HG03175 (cell line): ENCODE results near the gene WFS1.

ENCODE experiments used
- ATAC-seq: cut with Tn5 transposase; IDR thresholded peaks from one replicate; pipeline ENCODE4 v1.9.1; 2021; ENCODE audit warnings: mild to moderate bottlenecking, moderate library complexity; ENCODE audit not compliant: unreplicated experiment

WFS1 gene

DNA sequence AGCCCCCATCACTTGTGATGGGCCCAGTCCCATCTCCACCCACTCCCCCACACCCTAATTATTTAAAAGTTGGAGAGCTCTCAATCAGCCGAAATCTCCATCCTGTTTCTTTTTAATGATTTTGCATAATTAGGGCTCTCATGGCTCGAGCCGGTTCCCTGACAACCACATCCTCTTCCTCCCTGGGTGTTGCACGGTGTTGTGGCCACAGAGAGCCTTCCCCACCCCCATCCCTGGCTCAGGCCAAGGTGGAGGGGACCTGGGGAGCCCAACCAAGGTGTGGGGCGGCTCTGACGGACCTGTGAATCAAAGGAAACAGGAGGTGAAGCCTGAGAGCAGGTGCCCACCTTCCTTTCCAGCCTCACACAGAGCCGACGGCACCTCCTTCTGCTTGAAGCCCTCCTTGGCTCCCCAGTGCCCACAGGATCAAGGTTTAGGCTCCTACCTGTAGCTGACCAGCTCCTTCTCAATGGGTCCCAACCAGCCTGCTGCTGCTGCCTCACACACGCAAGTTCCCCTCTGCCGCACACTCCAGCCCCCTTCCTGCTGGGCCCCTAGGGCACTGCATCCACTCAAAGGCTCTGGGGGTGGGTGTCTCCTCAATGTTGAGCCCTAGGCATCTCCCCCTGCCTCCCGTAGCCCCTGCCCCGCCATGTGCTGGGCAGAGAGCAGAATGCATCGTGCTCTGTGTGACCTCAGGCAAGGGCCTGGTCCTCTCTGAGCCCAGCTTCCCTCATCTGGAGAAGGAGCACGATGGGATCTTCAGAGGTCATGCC, 68.7 kb downstream of the WFS1 start:
- peak; percentile 55 for ATAC-seq

DNA sequence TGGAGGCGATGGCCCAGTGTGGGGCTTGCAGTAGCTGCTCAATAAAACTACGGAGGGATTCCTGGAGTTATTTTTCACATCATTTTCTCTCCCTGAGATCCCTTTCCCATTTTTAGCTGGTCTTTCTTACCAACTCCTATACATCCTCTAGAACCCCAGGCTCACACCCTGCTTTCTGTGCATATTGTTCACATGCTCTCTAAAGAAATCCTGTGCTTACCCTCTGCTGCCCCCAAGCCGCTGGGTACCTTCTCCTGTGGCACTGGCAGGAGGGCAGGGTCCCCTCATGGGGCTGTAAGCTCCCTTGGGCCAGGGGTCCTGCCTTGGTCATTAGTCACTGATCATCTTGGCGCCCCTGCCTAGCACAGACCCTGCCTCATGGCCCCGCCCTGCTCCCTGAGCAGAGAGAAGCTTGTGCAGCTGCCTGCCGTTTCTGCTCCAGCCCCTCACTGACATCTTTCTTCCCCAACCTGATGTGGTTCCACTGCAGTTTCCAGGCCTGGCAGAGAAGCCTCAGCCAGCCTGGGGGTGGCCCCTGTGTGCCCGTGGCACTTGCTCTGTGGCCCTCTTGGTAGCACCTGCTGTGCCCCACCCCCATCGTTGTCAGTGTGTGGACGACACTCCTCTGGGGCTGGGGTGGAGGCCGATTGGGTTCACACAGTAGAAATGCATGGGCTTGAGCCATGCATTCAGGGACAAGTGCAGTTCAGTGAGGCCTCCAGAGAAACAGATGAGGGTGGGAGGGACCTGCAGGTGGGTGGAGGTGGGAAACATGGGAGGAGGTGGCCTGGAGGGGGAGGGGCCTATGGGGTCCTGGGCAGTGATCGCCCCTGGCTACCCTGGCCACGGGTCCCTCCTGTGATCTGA, 69.5 kb downstream of the WFS1 start:
- no peak for ATAC-seq

DNA sequence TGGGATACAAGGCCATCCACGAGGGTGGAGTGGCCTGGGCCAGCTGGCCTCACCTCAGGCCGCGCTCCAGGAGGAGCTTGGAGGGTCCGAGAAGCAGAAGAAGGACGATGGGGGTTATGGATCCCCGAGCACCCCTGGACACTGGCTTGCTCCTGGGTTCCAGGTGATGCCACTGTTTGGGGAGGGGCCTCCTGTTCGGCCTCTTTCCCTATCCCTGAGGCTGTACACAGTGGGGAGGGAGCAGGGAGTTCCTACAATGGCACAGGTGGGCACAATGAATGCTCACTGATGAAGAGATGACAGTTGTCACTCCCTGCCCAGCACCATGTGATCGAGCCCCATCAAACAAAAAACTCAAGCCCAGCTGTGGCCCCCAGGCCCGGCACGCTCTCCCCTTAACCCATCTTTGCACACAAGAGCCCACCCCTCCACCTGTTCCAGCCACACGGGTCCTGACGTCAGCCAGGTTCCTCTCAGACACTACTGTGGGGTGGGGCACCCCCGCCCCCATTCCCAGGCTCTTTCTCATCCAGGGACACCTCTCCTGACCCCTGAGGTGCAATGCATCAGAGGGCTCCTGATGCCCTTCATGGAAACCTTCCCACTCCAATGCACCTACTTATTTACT, 70.3 kb downstream of the WFS1 start:
- ATAC-seq: no peak

DNA sequence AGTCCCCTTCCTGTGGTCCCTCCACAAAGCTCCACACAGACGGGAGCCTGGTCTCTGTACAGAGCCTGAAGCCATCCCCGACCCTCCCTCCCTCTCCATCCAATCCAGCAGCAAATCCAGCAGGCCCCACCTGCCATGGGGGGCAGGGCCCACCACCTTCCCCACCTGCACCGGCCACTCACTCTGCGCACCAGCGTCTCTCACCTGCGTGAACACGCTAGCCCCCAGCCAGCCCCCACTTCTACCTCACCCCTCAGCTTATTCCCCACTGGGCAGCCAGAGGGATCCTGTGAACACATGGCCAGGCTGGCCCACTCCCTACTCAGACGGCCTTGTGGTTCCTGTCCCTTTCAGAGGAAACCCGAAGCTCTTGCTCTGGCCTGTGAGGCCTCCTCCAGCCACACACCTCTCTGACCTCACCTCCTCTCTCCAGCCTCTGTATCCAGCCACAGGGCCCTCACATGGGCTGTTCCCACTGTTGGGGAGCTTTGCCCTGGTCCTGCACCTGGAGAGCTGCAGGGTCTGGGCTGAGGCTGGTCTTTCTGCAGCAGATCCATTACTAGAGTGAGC, 70.9 kb downstream of the WFS1 start:
- ATAC-seq: no peak

DNA sequence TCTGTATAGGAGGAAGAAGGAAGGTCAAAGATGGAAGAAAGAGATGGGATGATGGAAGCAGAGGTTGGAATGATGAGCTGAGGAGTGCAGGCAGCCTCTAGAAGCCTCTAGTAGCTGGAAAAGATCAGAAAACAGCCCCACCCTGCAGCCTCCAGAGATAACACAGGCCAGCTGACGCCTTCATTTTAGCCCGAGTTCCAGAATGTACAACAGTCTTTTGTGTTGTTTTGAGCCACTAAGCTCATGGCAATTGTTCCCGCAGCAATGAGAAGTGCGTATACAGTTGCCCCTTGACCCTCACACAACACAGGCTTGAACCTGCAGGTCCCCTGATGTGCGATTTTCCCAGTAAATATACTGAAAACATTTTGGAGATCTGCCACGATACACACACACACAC, 72.0 kb downstream of the WFS1 start:
- no peak for ATAC-seq

DNA sequence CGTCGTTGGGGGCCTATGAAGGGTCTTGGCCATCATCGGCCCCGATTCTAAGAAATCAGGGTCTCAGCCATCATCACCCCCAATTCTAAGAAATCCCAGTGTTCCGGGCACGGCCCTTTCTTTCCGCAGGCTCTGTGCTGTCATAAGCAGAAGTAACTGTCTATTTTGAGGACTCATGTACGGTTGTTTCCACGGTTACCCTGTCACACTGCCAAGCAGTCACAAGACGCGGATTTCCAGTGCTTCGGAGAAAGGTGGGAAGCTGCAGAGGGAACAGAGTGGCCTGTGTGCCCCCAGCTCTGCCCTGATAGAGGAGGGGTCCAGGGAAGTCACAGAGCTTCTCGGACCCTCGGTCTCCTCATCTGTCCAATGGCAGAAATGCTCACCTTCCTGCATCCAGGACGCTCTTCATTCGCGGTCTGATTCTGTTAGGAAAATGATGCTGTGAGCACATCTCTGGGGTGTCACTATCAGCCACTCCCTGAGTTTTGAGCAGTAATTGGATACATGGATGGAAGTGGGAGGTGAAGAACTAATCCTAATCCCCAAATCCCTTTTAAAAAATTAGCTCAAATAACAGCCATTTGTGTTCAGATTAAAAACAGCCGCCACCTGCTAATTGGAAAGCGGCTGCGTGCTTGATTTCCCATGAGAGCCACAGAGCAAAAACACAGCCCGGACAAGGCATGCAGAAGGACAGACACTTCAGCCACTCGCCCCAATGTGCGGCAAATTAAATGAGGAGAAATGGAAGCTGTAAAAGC, 73.1 kb downstream of the WFS1 start:
- ATAC-seq: no peak

DNA sequence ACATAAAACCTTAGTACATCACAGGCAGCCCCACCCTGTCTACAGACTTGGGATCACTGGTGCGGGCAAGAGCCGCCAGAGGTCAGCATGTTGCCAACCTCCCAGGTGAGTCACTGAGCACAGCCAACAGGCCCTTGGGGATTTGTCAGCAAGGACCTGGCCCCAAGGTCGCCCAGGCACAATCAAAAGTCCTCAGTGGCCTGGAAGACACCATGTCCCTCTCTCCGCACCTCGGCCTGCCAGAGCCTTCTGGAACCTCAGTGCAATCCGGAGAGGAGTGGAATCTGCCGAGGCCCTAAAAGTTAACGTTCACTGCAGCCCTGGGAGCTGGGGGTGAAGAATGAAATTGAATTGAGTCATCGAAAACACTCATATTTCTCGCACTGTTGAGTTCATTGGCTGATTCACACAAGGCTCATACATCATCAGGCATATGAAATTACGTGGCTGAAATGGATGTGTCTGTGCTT, 74.3 kb downstream of the WFS1 start:
- ATAC-seq: no peak

DNA sequence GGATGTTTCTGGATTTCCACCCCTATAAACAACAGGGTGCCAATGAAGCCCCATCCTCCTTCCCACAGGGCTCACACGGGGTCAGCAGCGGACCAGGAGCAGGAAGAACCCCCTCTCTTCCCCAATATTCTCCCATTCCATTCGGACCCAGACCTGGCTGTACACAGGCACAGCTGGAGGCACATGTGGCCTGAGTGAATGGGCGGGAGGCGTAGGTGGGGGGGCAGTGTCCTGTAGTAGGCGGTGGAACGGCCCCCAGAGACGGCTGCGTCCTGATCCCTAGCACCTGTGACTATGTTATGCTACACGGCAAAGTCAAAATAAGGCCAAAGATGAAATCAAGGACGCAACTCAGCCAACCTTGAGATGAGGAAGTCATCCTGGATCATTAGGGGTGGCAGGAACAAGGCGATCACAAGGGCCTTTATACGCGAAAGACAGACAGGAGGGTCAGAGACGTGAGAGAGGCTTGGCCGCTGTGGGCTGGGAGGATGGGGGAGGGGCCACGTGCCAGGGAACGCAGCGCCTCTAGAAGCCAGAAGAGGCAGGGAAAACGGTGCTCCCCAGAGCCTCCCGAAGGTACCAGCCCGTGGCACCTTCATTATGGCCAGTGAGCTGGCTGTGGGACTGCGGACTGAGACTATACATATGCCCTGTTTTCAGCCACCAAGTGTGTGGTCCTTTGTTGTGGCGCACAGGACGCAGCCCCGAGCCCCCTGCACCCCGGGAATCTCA, 75.6 kb downstream of the WFS1 start:
- ATAC-seq: no peak

DNA sequence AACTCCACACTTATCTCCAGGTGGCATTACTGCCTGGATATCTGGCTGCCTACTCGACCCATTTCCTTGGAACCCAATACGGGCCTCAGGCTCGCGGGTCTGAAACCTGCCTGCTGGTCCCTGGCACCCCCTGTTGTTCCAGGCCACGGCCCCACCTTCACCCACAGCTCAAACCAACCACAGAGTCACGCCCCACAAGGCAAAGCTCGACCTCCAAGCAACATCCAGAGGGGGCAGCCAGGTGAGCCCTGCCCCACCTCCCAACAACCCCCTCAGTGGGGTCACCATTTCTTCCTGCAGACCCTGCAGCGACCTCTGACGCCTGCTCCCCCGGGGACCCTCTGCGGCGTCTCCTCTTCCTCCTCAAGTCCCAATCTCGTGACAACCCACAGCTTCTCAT, 76.2 kb downstream of the WFS1 start:
- ATAC-seq: no peak

DNA sequence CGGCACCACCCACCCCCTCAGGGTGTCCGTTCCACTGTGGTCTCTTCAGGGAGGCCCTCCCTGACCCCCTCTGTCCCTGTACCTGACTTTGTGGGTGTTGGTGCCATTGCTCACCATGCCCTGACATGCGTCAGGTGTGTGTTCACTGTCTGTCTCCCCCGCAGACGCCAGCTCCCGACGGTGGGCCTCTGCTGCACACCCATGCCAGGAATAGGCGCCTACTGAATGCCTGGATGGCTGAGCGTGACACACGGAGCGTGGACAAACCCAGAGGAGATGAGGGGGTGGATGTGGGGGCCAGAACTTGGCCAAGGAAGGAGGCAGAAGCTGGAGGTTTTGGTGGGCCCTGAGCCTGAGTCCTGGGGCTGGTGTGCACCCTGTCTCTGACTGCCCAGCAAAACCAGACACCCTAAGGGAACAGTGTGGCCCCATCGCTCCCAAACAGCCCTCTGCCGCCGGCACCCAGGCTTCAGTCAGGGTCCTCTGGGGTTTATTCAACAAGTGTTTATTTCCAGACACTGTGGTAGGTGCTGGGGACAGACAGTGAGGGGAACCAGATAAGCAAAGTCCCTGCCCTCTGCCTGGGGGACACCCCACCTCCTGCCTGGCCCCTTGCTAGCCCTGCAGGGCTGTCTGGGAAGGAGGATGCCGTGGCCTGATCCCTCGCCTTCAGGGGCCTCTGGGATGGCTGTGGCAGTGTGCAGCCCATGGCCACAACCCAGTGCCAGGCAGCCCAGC, 76.9 kb downstream of the WFS1 start:
- ATAC-seq: no peak

DNA sequence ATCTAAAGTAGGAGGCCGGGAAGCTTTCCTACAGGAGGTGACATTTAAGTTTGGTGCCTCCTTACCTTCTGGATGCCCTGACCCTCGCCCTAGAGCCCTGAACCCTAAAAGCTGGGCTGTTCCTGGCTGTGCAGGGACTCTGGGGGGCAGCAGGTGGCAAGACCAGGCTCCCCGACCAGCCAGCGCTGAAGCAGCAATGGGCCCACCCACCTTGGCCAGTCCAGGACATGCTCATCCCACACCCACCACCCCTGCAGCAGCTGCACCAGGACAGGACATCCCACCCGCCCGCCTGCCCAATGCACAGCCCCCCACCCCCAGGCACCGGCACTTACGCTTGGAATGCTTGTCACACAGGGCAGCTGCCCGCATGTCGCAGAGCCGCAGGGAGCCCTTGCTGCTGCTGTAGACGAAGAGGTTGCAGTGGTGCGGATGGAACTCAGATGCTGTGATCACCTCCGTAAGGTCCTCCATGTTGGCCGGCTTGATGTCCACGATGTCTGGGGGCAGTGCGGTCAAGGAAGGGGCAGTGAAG, 77.9 kb downstream of the WFS1 start:
- ATAC-seq: no peak

DNA sequence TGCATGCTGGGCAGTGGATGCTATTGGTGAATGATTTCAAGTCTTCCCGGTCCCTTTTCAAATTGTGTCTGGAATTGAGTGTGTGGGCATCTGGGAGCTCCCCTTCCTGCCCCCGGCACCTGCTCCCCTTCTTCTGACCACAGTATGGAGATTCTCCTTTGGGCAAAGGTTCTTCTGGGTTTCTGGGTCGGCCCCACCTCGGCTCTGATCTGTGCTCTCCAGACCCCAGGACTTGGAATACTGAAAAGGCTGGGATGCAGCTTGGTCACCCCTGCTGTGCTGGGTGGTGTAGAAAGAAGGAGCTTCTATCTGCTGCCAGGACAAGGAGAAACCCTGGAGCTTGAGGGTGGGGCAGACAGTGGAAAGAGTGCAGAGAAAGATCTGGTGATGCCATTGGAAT, 78.8 kb downstream of the WFS1 start:
- no peak for ATAC-seq

DNA sequence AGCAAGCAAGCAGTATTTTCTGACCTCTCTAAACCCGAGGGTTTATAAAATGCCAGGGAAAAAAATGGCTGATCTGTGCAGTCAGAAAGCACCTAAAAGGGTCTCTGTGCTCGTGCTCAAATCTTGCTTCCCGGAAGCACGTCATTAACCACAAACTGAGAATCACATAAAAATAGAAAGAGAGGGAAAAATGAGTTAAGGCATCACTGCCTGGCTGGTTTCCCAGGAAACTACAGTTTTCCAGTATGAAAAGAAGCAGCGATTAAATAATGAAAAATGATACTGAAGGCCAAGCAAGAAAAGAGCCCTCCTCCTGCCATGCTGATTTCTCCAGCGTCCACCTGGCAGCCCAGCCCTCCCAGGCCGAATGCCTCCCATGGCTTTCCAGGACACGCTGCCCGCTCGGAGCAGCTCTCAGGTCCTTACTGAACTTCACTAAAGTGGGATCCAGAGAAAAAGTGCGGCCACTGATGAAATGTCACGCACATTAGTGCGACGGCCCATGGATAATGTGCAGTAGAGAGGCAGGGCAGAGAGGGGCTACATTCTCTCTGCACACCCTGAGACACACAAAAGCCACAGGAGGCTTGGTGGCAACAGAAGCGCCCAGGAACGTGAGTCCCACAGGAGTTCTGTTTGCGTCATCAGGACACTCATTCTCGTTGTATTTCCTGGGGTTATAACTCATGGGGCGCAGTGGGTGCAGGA, 80.4 kb downstream of the WFS1 start:
- no peak for ATAC-seq

DNA sequence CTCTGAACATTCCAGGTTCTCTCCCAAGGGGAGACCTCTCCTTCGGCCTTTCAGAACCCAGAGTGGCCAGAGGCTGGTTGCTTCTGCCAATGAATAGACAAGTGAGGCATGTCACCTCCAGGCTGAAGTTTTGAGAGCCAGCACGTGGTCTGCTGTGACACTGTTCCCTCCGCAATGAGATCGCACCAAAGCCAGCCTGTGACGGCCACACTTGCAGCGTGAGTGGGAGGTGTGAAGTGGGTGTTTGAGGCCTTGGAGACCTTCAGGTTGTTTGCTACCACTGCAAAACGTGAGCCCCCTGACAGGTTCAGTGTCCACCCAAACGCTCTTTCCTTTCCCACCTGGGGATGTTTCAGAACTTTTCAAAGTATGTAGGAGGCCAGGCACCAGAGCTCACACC, 81.0 kb downstream of the WFS1 start:
- ATAC-seq: no peak

DNA sequence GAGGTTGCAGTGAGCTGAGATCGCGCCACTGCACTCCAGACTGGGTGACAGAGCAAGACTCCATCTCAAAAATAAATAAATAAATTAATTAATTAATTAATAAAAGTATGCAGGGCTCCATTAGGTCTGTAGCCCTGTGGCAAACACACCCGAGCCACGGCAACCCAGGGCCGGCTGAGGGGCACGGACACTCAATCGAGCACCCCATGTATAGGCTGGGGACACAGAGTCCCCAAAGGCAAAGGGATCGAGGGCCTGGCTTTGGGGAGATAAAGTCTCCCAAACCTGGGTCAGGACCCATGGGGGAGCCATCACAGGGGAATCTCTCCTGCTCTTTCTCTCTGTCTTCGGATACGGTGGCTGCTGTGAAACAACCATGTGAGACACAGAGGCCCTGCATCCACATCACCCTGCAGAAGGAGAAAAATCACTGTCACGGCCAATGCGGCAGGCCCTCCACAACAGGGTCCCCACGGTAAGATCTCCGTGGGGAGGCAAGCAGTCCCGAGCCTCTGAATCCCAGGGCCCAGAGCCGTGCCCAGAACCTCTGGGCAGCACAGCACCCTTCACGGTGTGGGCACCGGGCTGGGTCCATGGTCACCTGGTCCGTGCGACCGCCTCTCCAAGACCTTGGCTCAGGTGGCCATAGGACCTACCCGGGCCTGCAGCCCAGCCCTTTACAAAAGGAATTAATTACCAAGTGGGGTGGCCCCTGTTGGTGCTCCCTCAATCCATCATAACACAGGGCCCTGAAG, 81.8 kb downstream of the WFS1 start:
- ATAC-seq: no peak

DNA sequence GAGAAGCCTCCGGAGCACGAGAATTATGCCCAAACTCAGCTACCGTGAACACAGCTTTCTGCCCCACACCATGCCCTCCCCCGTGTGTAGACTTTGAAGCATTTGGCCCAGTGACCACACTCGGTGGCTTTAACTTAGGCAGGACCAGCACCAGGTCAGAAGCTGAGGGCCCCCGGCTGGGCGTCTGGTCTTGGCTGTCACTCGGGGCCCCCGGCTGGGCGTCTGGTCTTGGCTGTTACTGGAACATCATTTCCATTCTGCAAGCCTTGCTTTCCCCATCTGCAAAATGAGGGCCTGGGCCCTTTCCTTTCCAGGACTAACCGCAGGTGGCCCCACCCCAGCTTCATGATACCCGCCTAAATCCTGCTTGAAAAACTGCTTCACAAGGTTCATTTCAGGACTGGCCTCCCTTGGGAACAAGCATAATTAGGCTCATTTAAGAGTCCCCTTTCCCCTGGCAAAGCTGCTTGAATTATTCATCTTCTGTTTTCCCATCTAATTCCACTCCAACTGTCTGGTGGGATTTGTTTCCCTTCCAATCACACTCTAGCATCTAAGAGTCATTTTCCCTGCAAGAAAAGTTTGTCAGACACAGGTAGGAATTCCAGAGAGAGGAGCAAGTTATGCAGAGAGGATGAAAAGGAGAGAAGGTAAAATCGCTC, 82.5 kb downstream of the WFS1 start:
- ATAC-seq: no peak
